ENCODE data around the gene KRT5. TPM values are rescaled to one million over a fixed set of nuclear protein-coding genes. Genes with fewer than 3 reads are reported as not detected.

Gene KRT5
- polyA plus RNA-seq, 4 donors, result 0.06 to 6.5 (median 3.2) TPM

- no peak overlapping the region for H3K27ac ChIP-seq (ENCODE audit: low read depth in 1 of 3, low read length in 2 of 3)
- FAIRE-seq, result no peak
- H3K27me3 ChIP-seq (ENCODE audit: control insufficient read depth in 3 of 3, insufficient read depth in 3 of 3, low read length in 3 of 3), result peaks cover 0 to 4% (median 0%) of the 10 kb centered on the region in 3 donors
- 72 to 76% (median 75%) methylated on average over 6 of the region's 6 CpGs for WGBS, 3 donors
- no peak overlapping the region for H3K4me3 ChIP-seq (ENCODE audit: low read depth in 1 of 3, low read length in 3 of 3)
- no peaks in the 10 kb centered on the region for H3K36me3 ChIP-seq (ENCODE audit: control insufficient read depth in 3 of 3, insufficient read depth in 2 of 3, low read depth in 1 of 3, low read length in 3 of 3)
- H3K4me1 ChIP-seq (ENCODE audit: control insufficient read depth in 3 of 3, insufficient read depth in 2 of 3, low read depth in 1 of 3, low read length in 2 of 3), result no peaks in the 10 kb centered on the region
- no peaks in the 10 kb centered on the region for H3K9me3 ChIP-seq (ENCODE audit: control insufficient read depth in 2 of 2, insufficient read depth in 1 of 2, low read depth in 1 of 2, low read length in 1 of 2)
- DNase-seq, result no peak
Measured at GRCh38 chr12:52555577-52555976, 35.4 kb upstream of the KRT5 start.

GRCh38 chr12:52552681-52553195 is 32.5 kb upstream of the KRT5 start, which contains the start of gene KRT71:
Gene KRT71 (minus strand): TSS chr12:52553145. CDS start chr12:52553077, 68 bp downstream.
- Histone ChIP-seq H3K36me3 (ENCODE audit: control insufficient read depth in 3 of 3, insufficient read depth in 2 of 3, low read depth in 1 of 3, low read length in 3 of 3) (no peaks in the 10 kb centered on the region), H3K4me1 (ENCODE audit: control insufficient read depth in 3 of 3, insufficient read depth in 2 of 3, low read depth in 1 of 3, low read length in 2 of 3) (no peaks in the 10 kb centered on the region), H3K27ac (ENCODE audit: low read depth in 1 of 3, low read length in 2 of 3) (no peak within 1 kb of the TSS), H3K9me3 (ENCODE audit: control insufficient read depth in 2 of 2, insufficient read depth in 1 of 2, low read depth in 1 of 2, low read length in 1 of 2) (no peaks in the 10 kb centered on the region), H3K27me3 (ENCODE audit: control insufficient read depth in 3 of 3, insufficient read depth in 3 of 3, low read length in 3 of 3) (peaks cover 0 to 4% (median 0%) of the 10 kb centered on the region in 3 donors), H3K4me3 (ENCODE audit: low read depth in 1 of 3, low read length in 3 of 3) (no peak within 1 kb of the TSS)
- FAIRE-seq, result no peak
- WGBS, 3 donors, result 84 to 91% (median 85%) methylated on average over 12 to 14 of the region's 14 CpGs
- no peak for DNase-seq

GRCh38 chr12:52552055-52552454 is 31.9 kb upstream of the KRT5 start:
- H3K9me3 ChIP-seq (ENCODE audit: control insufficient read depth in 2 of 2, insufficient read depth in 1 of 2, low read depth in 1 of 2, low read length in 1 of 2), result no peaks in the 10 kb centered on the region
- FAIRE-seq, result no peak
- no peak overlapping the region for H3K4me3 ChIP-seq (ENCODE audit: low read depth in 1 of 3, low read length in 3 of 3)
- H3K27me3 ChIP-seq (ENCODE audit: control insufficient read depth in 3 of 3, insufficient read depth in 3 of 3, low read length in 3 of 3), result peaks cover 0 to 4% (median 0%) of the 10 kb centered on the region in 3 donors
- H3K4me1 ChIP-seq (ENCODE audit: control insufficient read depth in 3 of 3, insufficient read depth in 2 of 3, low read depth in 1 of 3, low read length in 2 of 3), result no peaks in the 10 kb centered on the region
- H3K27ac ChIP-seq (ENCODE audit: low read depth in 1 of 3, low read length in 2 of 3), result no peak overlapping the region
- no peak for DNase-seq
- H3K36me3 ChIP-seq (ENCODE audit: control insufficient read depth in 3 of 3, insufficient read depth in 2 of 3, low read depth in 1 of 3, low read length in 3 of 3), result no peaks in the 10 kb centered on the region
- 66 to 78% (median 74%) methylated on average over 5 of the region's 5 CpGs for WGBS, 3 donors

GRCh38 chr12:52551216-52551865 is 31.1 kb upstream of the KRT5 start:
- Histone ChIP-seq H3K4me3 (ENCODE audit: low read depth in 1 of 3, low read length in 3 of 3) (no peak overlapping the region), H3K36me3 (ENCODE audit: control insufficient read depth in 3 of 3, insufficient read depth in 2 of 3, low read depth in 1 of 3, low read length in 3 of 3) (no peaks in the 10 kb centered on the region), H3K27ac (ENCODE audit: low read depth in 1 of 3, low read length in 2 of 3) (no peak overlapping the region), H3K4me1 (ENCODE audit: control insufficient read depth in 3 of 3, insufficient read depth in 2 of 3, low read depth in 1 of 3, low read length in 2 of 3) (no peaks in the 10 kb centered on the region), H3K27me3 (ENCODE audit: control insufficient read depth in 3 of 3, insufficient read depth in 3 of 3, low read length in 3 of 3) (peaks cover 0 to 4% (median 0%) of the 10 kb centered on the region in 3 donors), H3K9me3 (ENCODE audit: control insufficient read depth in 2 of 2, insufficient read depth in 1 of 2, low read depth in 1 of 2, low read length in 1 of 2) (no peaks in the 10 kb centered on the region)
- WGBS, 3 donors, result 33 to 45% (median 36%) methylated on average over 6 of the region's 6 CpGs
- FAIRE-seq (no peak), DNase-seq (peak; percentile 20 to 26)

GRCh38 chr12:52546126-52546525 is 25.9 kb upstream of the KRT5 start:
- FAIRE-seq (no peak), DNase-seq (no peak)
- no peak overlapping the region for H3K27ac ChIP-seq (ENCODE audit: low read depth in 1 of 3, low read length in 2 of 3)
- no peak overlapping the region for H3K4me3 ChIP-seq (ENCODE audit: low read depth in 1 of 3, low read length in 3 of 3)
- no peaks in the 10 kb centered on the region for H3K36me3 ChIP-seq (ENCODE audit: control insufficient read depth in 3 of 3, insufficient read depth in 2 of 3, low read depth in 1 of 3, low read length in 3 of 3)
- WGBS, 3 donors, result 83 to 90% (median 85%) methylated on average over 15 of the region's 15 CpGs
- no peaks in the 10 kb centered on the region for H3K9me3 ChIP-seq (ENCODE audit: control insufficient read depth in 2 of 2, insufficient read depth in 1 of 2, low read depth in 1 of 2, low read length in 1 of 2)
- no peaks in the 10 kb centered on the region for H3K4me1 ChIP-seq (ENCODE audit: control insufficient read depth in 3 of 3, insufficient read depth in 2 of 3, low read depth in 1 of 3, low read length in 2 of 3)
- H3K27me3 ChIP-seq (ENCODE audit: control insufficient read depth in 3 of 3, insufficient read depth in 3 of 3, low read length in 3 of 3), result peaks cover 0 to 4% (median 0%) of the 10 kb centered on the region in 3 donors

- no peaks in the 10 kb centered on the region for H3K36me3 ChIP-seq (ENCODE audit: control insufficient read depth in 3 of 3, insufficient read depth in 2 of 3, low read depth in 1 of 3, low read length in 3 of 3)
- no peaks in the 10 kb centered on the region for H3K27me3 ChIP-seq (ENCODE audit: control insufficient read depth in 3 of 3, insufficient read depth in 3 of 3, low read length in 3 of 3)
- no peak overlapping the region for H3K27ac ChIP-seq (ENCODE audit: low read depth in 1 of 3, low read length in 2 of 3)
- FAIRE-seq (no peak), DNase-seq (no peak)
- H3K4me3 ChIP-seq (ENCODE audit: low read depth in 1 of 3, low read length in 3 of 3), result no peak overlapping the region
- H3K4me1 ChIP-seq (ENCODE audit: control insufficient read depth in 3 of 3, insufficient read depth in 2 of 3, low read depth in 1 of 3, low read length in 2 of 3), result no peaks in the 10 kb centered on the region
- WGBS, 3 donors, result 77 to 84% (median 78%) methylated on average over 17 of the region's 17 CpGs
- H3K9me3 ChIP-seq (ENCODE audit: control insufficient read depth in 2 of 2, insufficient read depth in 1 of 2, low read depth in 1 of 2, low read length in 1 of 2), result no peaks in the 10 kb centered on the region
Measured at GRCh38 chr12:52543985-52544883, 24.0 kb upstream of the KRT5 start.

- no peaks in the 10 kb centered on the region for H3K36me3 ChIP-seq (ENCODE audit: control insufficient read depth in 3 of 3, insufficient read depth in 2 of 3, low read depth in 1 of 3, low read length in 3 of 3)
- no peaks in the 10 kb centered on the region for H3K9me3 ChIP-seq (ENCODE audit: control insufficient read depth in 2 of 2, insufficient read depth in 1 of 2, low read depth in 1 of 2, low read length in 1 of 2)
- no peak overlapping the region for H3K27ac ChIP-seq (ENCODE audit: low read depth in 1 of 3, low read length in 2 of 3)
- no peak for DNase-seq
- FAIRE-seq, result no peak
- H3K4me1 ChIP-seq (ENCODE audit: control insufficient read depth in 3 of 3, insufficient read depth in 2 of 3, low read depth in 1 of 3, low read length in 2 of 3), result no peaks in the 10 kb centered on the region
- WGBS, 3 donors, result 65 to 71% (median 70%) methylated on average over 7 of the region's 7 CpGs
- no peak overlapping the region for H3K4me3 ChIP-seq (ENCODE audit: low read depth in 1 of 3, low read length in 3 of 3)
- no peaks in the 10 kb centered on the region for H3K27me3 ChIP-seq (ENCODE audit: control insufficient read depth in 3 of 3, insufficient read depth in 3 of 3, low read length in 3 of 3)
Measured at GRCh38 chr12:52542785-52543318, 22.7 kb upstream of the KRT5 start.

- no peak overlapping the region for H3K4me3 ChIP-seq (ENCODE audit: low read depth in 1 of 3, low read length in 3 of 3)
- no peaks in the 10 kb centered on the region for H3K9me3 ChIP-seq (ENCODE audit: control insufficient read depth in 2 of 2, insufficient read depth in 1 of 2, low read depth in 1 of 2, low read length in 1 of 2)
- no peaks in the 10 kb centered on the region for H3K36me3 ChIP-seq (ENCODE audit: control insufficient read depth in 3 of 3, insufficient read depth in 2 of 3, low read depth in 1 of 3, low read length in 3 of 3)
- H3K27ac ChIP-seq (ENCODE audit: low read depth in 1 of 3, low read length in 2 of 3), result no peak overlapping the region
- FAIRE-seq (no peak), DNase-seq (no peak)
- H3K4me1 ChIP-seq (ENCODE audit: control insufficient read depth in 3 of 3, insufficient read depth in 2 of 3, low read depth in 1 of 3, low read length in 2 of 3), result no peaks in the 10 kb centered on the region
- peaks cover 0 to 2% (median 0%) of the 10 kb centered on the region in 3 donors for H3K27me3 ChIP-seq (ENCODE audit: control insufficient read depth in 3 of 3, insufficient read depth in 3 of 3, low read length in 3 of 3)
Measured at GRCh38 chr12:52542157-52542556, 22.0 kb upstream of the KRT5 start.

Measured in small intestine (tissue), 7 donors.